Activated CD8-positive, alpha-beta memory T cell treated with anti-CD3 and anti-CD28 coated beads for 48 hours (primary cell): ENCODE measurements around the gene USP9X.
"Not testable (repeated sequence)": the region's sequence is repeated elsewhere in the genome, so short reads cannot be mapped to it uniquely, and the experiment has no call there.

ENCODE experiments used
- DNase-seq, 3 experiments: peaks; one replicate each; pipeline ENCODE4 v3.0.0-alpha.2; 2020; ENCODE audit warnings: low read depth in 2 of 3, low spot score in 2 of 3

The USP9X gene

DNA sequence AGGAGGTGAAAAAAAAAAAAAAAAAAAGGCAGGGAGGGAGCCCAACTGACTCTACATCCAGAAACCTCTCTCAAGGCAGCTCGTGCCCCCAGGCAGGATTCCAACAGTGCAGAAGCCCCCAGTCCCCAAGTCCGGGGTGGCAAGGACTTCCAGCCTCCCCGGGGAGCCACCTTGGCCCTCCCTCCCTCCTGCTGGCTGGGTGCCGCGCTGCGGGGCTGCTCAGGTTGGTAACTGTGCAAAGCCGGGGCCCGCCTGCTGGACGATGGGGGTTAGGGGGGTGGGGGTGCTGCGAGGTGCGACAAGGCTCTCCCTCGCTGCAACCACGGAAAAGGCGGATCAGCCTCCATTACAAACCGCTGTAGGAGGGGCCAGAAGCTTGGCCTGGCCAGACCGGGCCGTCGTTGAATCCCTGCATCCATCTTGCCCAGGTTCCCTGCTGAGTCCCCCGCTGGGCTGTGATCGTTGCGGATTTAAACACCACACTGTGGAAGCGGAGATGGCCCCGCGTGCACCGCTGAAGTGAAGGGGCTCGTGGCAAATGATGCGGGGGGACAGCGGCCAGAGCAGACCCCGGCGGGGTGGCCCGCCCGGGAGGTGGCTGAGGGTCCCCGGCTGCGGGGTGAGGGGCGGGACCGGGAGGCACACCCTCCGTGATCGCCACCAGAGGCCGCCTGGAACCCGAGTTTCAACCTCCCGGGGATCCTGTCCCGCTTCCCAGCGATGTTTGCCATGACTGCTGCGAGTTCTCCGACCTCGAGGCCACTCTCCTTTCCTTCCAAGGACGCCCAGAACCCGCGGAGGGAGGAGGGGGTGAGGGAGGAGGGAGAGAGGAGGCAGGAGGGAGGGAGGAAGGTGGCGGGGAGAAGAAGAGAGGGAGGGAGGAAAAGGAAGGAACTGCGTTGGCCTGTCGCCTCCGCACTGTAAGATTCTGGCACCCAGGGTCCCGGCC is 190.7 kb downstream of the USP9X start:
- peak in 1 of 3 experiments; percentile 21 for DNase-seq

GRCh38 chrX:41276661-41277506 is 191.6 kb downstream of the USP9X start:
- no peak for DNase-seq

- not testable (repeated sequence) for DNase-seq
Measured at GRCh38 chrX:41282307-41282706, 197.1 kb downstream of the USP9X start.

GRCh38 chrX:41285928-41286327 is 200.7 kb downstream of the USP9X start:
- DNase-seq, result not testable (repeated sequence)
